ENCODE measurements around the gene UBR1. TPM values are rescaled to one million over a fixed set of nuclear protein-coding genes. Genes with fewer than 3 reads are reported as not detected.

UBR1 gene
- total and polyA plus RNA-seq, 2 donors (not counting 3 experiments of a cell fraction or from before 2014, with no cell fraction given): 5.3 to 26.9 TPM

GRCh38 chr15:42939841-42940240 is 166.0 kb downstream of the UBR1 start:
- Histone ChIP-seq H3K4me1 (ENCODE audit: control insufficient read depth, extremely low read depth, insufficient read depth, low read length) (no peaks in the 10 kb centered on the region), H3K79me2 (ENCODE audit: control insufficient read depth, insufficient read depth, low read length) (no peaks in the 10 kb centered on the region), H3K4me3 (replicated peaks in 1 of 3; ENCODE audit: insufficient read depth in 1 of 3, low read depth in 1 of 3, low read length in 3 of 3) (no peak overlapping the region), H3K9me1 (replicated peaks; ENCODE audit: control insufficient read depth, extremely low read depth, insufficient read depth, low read length) (no peaks in the 10 kb centered on the region), H3K27me3 (ENCODE audit: control insufficient read depth in 2 of 2, insufficient read depth in 2 of 2, low read length in 2 of 2) (no peaks in the 10 kb centered on the region), H3K4me2 (ENCODE audit: insufficient read depth, low read length) (no peak overlapping the region), H3K9ac (replicated peaks; ENCODE audit: extremely low read depth, insufficient read depth, low read length) (no peak overlapping the region), H3K27ac (ENCODE audit: insufficient read depth, low read depth, low read length) (no peak overlapping the region), H3K36me3 (ENCODE audit: control insufficient read depth in 2 of 2, extremely low read depth in 1 of 2, insufficient read depth in 2 of 2, low read length in 2 of 2) (peaks cover 0 to 5% of the 10 kb centered on the region in 2 experiments), H4K20me1 (replicated peaks; ENCODE audit: control insufficient read depth, extremely low read depth, insufficient read depth, low read length) (no peaks in the 10 kb centered on the region), H3K9me3 (replicated peaks; ENCODE audit: control insufficient read depth, insufficient read depth, low read length) (no peaks in the 10 kb centered on the region), H2AFZ (ENCODE audit: low read depth, low read length) (no peak overlapping the region)
- CTCF ChIA-PET: interaction anchor here (1.0 to 2.1 kb wide), 4 partner anchors 11 to 346 kb away, joined by 3 to 9 read pairs (median 3); no protein-coding TSS in a partner anchor
- no peak for TF ChIP-seq FOS (IDR thresholded peaks at IDR 0.05; ENCODE audit: borderline replicate concordance, insufficient read depth, low read length)
- no peak for TF ChIP-seq POLR2A (IDR thresholded peaks at IDR 0.05; ENCODE audit: low read depth, low read length)
- TF ChIP-seq, protein P1, sequence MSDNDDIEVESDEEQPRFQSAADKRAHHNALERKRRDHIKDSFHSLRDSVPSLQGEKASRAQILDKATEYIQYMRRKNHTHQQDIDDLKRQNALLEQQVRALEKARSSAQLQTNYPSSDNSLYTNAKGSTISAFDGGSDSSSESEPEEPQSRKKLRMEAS (IDR thresholded peaks at IDR 0.05; ENCODE audit: insufficient read depth, insufficient read length): no peak
- TF ChIP-seq POLR2AphosphoS5 (IDR thresholded peaks at IDR 0.05; ENCODE audit: insufficient read depth, low read depth, low read length): no peak
- TF ChIP-seq GATA2 (IDR thresholded peaks at IDR 0.05; ENCODE audit: insufficient read depth, insufficient read length, low read depth, low read length): no peak
- TF ChIP-seq, protein P2, sequence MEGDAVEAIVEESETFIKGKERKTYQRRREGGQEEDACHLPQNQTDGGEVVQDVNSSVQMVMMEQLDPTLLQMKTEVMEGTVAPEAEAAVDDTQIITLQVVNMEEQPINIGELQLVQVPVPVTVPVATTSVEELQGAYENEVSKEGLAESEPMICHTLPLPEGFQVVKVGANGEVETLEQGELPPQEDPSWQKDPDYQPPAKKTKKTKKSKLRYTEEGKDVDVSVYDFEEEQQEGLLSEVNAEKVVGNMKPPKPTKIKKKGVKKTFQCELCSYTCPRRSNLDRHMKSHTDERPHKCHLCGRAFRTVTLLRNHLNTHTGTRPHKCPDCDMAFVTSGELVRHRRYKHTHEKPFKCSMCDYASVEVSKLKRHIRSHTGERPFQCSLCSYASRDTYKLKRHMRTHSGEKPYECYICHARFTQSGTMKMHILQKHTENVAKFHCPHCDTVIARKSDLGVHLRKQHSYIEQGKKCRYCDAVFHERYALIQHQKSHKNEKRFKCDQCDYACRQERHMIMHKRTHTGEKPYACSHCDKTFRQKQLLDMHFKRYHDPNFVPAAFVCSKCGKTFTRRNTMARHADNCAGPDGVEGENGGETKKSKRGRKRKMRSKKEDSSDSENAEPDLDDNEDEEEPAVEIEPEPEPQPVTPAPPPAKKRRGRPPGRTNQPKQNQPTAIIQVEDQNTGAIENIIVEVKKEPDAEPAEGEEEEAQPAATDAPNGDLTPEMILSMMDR (IDR thresholded peaks at IDR 0.05; ENCODE audit: extremely low read depth in 1 of 2, insufficient read depth in 1 of 2, low read depth in 1 of 2, low read length in 2 of 2): no peak
- no peak for TF ChIP-seq JUN (IDR thresholded peaks at IDR 0.05; ENCODE audit: borderline replicate concordance, insufficient read depth, insufficient read length, low read depth)
- TF ChIP-seq EZH2 (IDR thresholded peaks at IDR 0.05; ENCODE audit: borderline replicate concordance, low read depth, low read length, severe bottlenecking): no peak
- no peak for TF ChIP-seq MYC (IDR thresholded peaks at IDR 0.05; ENCODE audit: low read depth, low read length)
- no TSS peak for BruUV-seq (replicated peaks)
- dilution Hi-C loops (cut with MboI; ENCODE audit: extremely low pct_ligation_motif_present, low sequenced_read_pairs): no loop called here
- intact Hi-C loops (cut with micrococcal nuclease): no loop called here
- FAIRE-seq (no peak), DNase-seq (ENCODE audit: low read depth, low spot score) (no peak)
- POLR2A ChIA-PET: no interaction called here
